K562 (cell line): Measurements from ENCODE around the gene PSMA5.

ENCODE experiments used
- ELF4 ChIP-seq: fragments of 450-650 bp; formaldehyde crosslinking; IDR thresholded peaks from 2 replicates; pipeline ENCODE4 v1.4.0; 2022; ENCODE audit warnings: missing genetic modification characterization
- JUND ChIP-seq, 2 experiments: IDR thresholded peaks; 2 replicates in 1 of 2; 3 replicates in 1 of 2; pipeline ENCODE4 v1.6.1; 2011; ENCODE audit warnings: borderline replicate concordance in 2 of 2, low read depth in 2 of 2, low read length in 2 of 2, improper control_type of control experiment in 1 of 2, missing biosample characterization in 1 of 2, missing genetic modification characterization in 1 of 2, missing genetic modification reagents in 1 of 2
- MAZ ChIP-seq, 2 experiments: fragments of 450-650 bp in 1 of 2; sonication (generic) in 1 of 2; formaldehyde crosslinking; IDR thresholded peaks in 1 of 2; conservative IDR thresholded peaks in 1 of 2; 2 replicates each; pipeline versions ENCODE4 v1.4.0 to v1.5.0; 2020; ENCODE audit warnings: mild to moderate bottlenecking in 1 of 2, missing genetic modification reagents in 1 of 2
- NFYB ChIP-seq: IDR thresholded peaks from 2 replicates; pipeline ENCODE4 v1.6.1; 2011; ENCODE audit warnings: mild to moderate bottlenecking, moderate library complexity; ENCODE audit not compliant: insufficient read length; ENCODE audit errors: extremely low read depth
- SMAD4 ChIP-seq: fragments of 250-450 bp; sonication (Bioruptor Pico); conservative IDR thresholded peaks from 2 replicates; pipeline ENCODE4 v1.8.0; 2021; ENCODE audit warnings: inconsistent platforms, mild to moderate bottlenecking, moderate library complexity
- ZBTB17 ChIP-seq: fragments of 450-650 bp; formaldehyde crosslinking; IDR thresholded peaks from 2 replicates; pipeline ENCODE4 v1.4.0; 2020; ENCODE audit warnings: mild to moderate bottlenecking
- ZNF561 ChIP-seq: fragments of 450-650 bp; formaldehyde crosslinking; conservative IDR thresholded peaks from 2 replicates; pipeline ENCODE4 v1.4.0; 2020; ENCODE audit warnings: mild to moderate bottlenecking, moderate library complexity
- TF ChIP-seq, protein P1 (sequence below), 2 experiments: fragments of 450-650 bp; formaldehyde crosslinking in 1 of 2; IDR thresholded peaks; 2 replicates each; pipeline versions ENCODE4 v1.4.0 to v1.6.1; 2014 to 2020; ENCODE audit warnings: mild to moderate bottlenecking in 2 of 2, borderline replicate concordance in 1 of 2, low read depth in 1 of 2
- TF ChIP-seq, protein P2 (sequence below): fragments of 150-350 bp; IDR thresholded peaks from 2 replicates; pipeline ENCODE4 v1.6.1; 2014; ENCODE audit warnings: low read depth, mild to moderate bottlenecking, low read length, borderline replicate concordance
- TF ChIP-seq, protein P3 (sequence below): sonication (generic); formaldehyde crosslinking; IDR thresholded peaks from 2 replicates; pipeline ENCODE4 v1.8.0; 2022; ENCODE audit warnings: mild to moderate bottlenecking, low read depth, missing genetic modification reagents

DNA sequence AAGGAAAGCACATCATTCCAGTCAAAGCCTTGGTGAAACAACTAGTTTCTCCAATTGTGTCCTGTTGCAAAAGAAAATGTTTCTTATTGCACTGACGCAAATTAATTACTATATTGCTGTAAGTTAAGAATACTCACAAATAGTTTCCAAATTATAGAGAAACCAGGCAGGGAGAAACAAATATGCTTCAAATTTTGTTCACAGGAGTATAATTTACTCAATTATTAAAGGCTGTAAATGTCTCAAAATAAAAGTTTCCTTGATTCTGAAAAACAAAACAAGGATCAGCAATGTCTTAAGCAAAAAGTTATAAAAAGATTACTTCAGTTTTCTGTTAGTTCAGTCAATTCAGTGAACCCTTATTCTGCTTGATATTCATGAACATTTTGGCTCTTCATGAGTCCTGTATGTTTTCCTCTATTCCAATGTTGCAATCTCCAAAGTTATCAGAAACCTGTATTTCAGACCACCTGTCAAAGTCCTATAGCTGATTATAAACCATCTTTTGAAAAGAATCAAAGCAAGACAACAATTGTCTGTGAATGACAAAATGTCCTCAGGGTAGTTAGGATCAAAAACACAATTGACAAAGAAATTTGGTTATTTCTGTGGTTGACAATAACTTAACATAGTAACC, 28.4 kb upstream of the PSMA5 start:
- TF ChIP-seq, protein P1, sequence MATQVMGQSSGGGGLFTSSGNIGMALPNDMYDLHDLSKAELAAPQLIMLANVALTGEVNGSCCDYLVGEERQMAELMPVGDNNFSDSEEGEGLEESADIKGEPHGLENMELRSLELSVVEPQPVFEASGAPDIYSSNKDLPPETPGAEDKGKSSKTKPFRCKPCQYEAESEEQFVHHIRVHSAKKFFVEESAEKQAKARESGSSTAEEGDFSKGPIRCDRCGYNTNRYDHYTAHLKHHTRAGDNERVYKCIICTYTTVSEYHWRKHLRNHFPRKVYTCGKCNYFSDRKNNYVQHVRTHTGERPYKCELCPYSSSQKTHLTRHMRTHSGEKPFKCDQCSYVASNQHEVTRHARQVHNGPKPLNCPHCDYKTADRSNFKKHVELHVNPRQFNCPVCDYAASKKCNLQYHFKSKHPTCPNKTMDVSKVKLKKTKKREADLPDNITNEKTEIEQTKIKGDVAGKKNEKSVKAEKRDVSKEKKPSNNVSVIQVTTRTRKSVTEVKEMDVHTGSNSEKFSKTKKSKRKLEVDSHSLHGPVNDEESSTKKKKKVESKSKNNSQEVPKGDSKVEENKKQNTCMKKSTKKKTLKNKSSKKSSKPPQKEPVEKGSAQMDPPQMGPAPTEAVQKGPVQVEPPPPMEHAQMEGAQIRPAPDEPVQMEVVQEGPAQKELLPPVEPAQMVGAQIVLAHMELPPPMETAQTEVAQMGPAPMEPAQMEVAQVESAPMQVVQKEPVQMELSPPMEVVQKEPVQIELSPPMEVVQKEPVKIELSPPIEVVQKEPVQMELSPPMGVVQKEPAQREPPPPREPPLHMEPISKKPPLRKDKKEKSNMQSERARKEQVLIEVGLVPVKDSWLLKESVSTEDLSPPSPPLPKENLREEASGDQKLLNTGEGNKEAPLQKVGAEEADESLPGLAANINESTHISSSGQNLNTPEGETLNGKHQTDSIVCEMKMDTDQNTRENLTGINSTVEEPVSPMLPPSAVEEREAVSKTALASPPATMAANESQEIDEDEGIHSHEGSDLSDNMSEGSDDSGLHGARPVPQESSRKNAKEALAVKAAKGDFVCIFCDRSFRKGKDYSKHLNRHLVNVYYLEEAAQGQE (IDR thresholded peaks at IDR 0.05; ENCODE audit: borderline replicate concordance), result no peak
- TF ChIP-seq, protein P1 (CRISPR knock-in tag; IDR thresholded peaks at IDR 0.05; ENCODE audit: low read depth), result no peak
- TF ChIP-seq, protein P2, sequence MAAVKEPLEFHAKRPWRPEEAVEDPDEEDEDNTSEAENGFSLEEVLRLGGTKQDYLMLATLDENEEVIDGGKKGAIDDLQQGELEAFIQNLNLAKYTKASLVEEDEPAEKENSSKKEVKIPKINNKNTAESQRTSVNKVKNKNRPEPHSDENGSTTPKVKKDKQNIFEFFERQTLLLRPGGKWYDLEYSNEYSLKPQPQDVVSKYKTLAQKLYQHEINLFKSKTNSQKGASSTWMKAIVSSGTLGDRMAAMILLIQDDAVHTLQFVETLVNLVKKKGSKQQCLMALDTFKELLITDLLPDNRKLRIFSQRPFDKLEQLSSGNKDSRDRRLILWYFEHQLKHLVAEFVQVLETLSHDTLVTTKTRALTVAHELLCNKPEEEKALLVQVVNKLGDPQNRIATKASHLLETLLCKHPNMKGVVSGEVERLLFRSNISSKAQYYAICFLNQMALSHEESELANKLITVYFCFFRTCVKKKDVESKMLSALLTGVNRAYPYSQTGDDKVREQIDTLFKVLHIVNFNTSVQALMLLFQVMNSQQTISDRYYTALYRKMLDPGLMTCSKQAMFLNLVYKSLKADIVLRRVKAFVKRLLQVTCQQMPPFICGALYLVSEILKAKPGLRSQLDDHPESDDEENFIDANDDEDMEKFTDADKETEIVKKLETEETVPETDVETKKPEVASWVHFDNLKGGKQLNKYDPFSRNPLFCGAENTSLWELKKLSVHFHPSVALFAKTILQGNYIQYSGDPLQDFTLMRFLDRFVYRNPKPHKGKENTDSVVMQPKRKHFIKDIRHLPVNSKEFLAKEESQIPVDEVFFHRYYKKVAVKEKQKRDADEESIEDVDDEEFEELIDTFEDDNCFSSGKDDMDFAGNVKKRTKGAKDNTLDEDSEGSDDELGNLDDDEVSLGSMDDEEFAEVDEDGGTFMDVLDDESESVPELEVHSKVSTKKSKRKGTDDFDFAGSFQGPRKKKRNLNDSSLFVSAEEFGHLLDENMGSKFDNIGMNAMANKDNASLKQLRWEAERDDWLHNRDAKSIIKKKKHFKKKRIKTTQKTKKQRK, result peak; percentile 66; the same call in 1 of the 2 replicates
- TF ChIP-seq MAZ (CRISPR knock-in tag; conservative IDR thresholded peaks at IDR 0.05 in 1 of 2, IDR thresholded peaks at IDR 0.05 in 1 of 2) (no peak), ZBTB17 (CRISPR knock-in tag) (no peak), JUND (IDR thresholded peaks at IDR 0.05; ENCODE audit: borderline replicate concordance, low read depth, low read length) (no peak), JUND (tag; IDR thresholded peaks at IDR 0.05; ENCODE audit: borderline replicate concordance, low read depth, low read length) (no peak), SMAD4 (CRISPR knock-in tag) (no peak), ELF4 (no peak), NFYB (no peak), ZNF561 (CRISPR knock-in tag) (no peak)
- TF ChIP-seq, protein P3, sequence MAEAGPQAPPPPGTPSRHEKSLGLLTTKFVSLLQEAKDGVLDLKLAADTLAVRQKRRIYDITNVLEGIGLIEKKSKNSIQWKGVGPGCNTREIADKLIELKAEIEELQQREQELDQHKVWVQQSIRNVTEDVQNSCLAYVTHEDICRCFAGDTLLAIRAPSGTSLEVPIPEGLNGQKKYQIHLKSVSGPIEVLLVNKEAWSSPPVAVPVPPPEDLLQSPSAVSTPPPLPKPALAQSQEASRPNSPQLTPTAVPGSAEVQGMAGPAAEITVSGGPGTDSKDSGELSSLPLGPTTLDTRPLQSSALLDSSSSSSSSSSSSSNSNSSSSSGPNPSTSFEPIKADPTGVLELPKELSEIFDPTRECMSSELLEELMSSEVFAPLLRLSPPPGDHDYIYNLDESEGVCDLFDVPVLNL (CRISPR knock-in tag), result no peak
